PC-9 (cell line): ENCODE data around the gene IRX5. TPM values are rescaled to one million over a fixed set of nuclear protein-coding genes. Genes with fewer than 3 reads are reported as not detected.

ENCODE experiments used
- BruUV-seq: library from RNA; stranded (reverse); fragments of 400-500 nt; replicated peaks from 2 replicates; lab custom pipeline; 2021; lab: Mats Ljungman, UMichigan
- CTCF ChIA-PET: fragments of 300-600 bp; sonication (Branson Sonifier 250); formaldehyde crosslinking; loops from one replicate; lab custom pipeline; 2022; ENCODE audit warnings: antibody characterized with exemption; lab: Charles Lee
- POLR2A ChIA-PET: fragments of 300-600 bp; sonication (Branson Sonifier 250); formaldehyde crosslinking; loops from one replicate; lab custom pipeline; 2022; ENCODE audit warnings: antibody characterized with exemption; ENCODE audit not compliant: unreplicated experiment; lab: Charles Lee
- DNase-seq, 2 experiments: peaks; one replicate each; pipeline versions ENCODE4 v3.0.0 to v3.0.0-alpha.2; 2015 to 2022; ENCODE audit warnings: mixed read lengths in 1 of 2
- H2AFZ ChIP-seq: fragments of 200-600 bp; sonication (generic); 2 replicates; pipeline ENCODE4 v1.8.1; 2017; ENCODE audit warnings: antibody characterized with exemption
- H3F3A ChIP-seq: fragments of 200-600 bp; sonication (generic); 2 replicates; pipeline ENCODE4 v1.8.1; 2017; ENCODE audit warnings: antibody characterized with exemption, mild to moderate bottlenecking, low read depth; ENCODE audit not compliant: insufficient read depth
- H3K27ac ChIP-seq: fragments of 200-600 bp; sonication (generic); 2 replicates; pipeline ENCODE4 v1.6.1; 2016; ENCODE audit warnings: mixed run types
- H3K27me3 ChIP-seq: fragments of 200-600 bp; sonication (generic); 2 replicates; pipeline ENCODE4 v1.6.1; 2016; ENCODE audit warnings: low read depth, mixed run types; ENCODE audit not compliant: insufficient read depth
- H3K36me3 ChIP-seq: fragments of 200-600 bp; sonication (generic); 2 replicates; pipeline ENCODE4 v1.6.1; 2016; ENCODE audit warnings: low read depth, mixed run types
- H3K4me1 ChIP-seq: fragments of 200-600 bp; sonication (generic); replicated peaks from 2 replicates; pipeline ENCODE4 v1.6.1; 2016; ENCODE audit warnings: mixed run types; ENCODE audit not compliant: insufficient read depth
- H3K4me2 ChIP-seq: fragments of 200-600 bp; sonication (generic); 2 replicates; pipeline ENCODE4 v1.6.1; 2017; ENCODE audit warnings: mixed run types
- H3K4me3 ChIP-seq: fragments of 200-600 bp; sonication (generic); 2 replicates; pipeline ENCODE4 v1.6.1; 2016; ENCODE audit warnings: mixed run types
- H3K79me2 ChIP-seq: fragments of 200-600 bp; sonication (generic); 2 replicates; pipeline ENCODE4 v1.6.1; 2017; ENCODE audit warnings: low read depth, mixed run types
- H3K9me2 ChIP-seq: fragments of 200-600 bp; sonication (generic); 2 replicates; pipeline ENCODE4 v1.8.1; 2017; ENCODE audit warnings: mild to moderate bottlenecking; ENCODE audit not compliant: insufficient read depth
- H3K9me3 ChIP-seq: fragments of 200-600 bp; sonication (generic); 2 replicates; pipeline ENCODE4 v1.8.1; 2016; ENCODE audit warnings: low read depth; ENCODE audit not compliant: insufficient read depth
- H4K20me1 ChIP-seq: fragments of 200-600 bp; sonication (generic); 2 replicates; pipeline ENCODE4 v1.8.1; 2017; ENCODE audit not compliant: insufficient read depth
- EZH2 ChIP-seq: fragments of 200-600 bp; sonication (generic); IDR thresholded peaks from 2 replicates; pipeline ENCODE4 v1.8.0; 2017; ENCODE audit warnings: antibody characterized with exemption, low read depth
- intact Hi-C: fragments of 100-400 bp; cut with micrococcal nuclease; formaldehyde crosslinking; loops from one replicate; pipeline ENCODE4 v1.10.0; 2022; ENCODE audit not compliant: unreplicated experiment
- total RNA-seq: library from RNA; stranded (reverse); gene quantifications from 2 replicates; pipeline ENCODE4 v1.2.3, GENCODE V29; 2021
- TF ChIP-seq, protein P1 (sequence below): fragments of 200-600 bp; sonication (generic); conservative IDR thresholded peaks from 2 replicates; pipeline ENCODE4 v1.6.1; 2017; ENCODE audit warnings: mixed run types, antibody characterized with exemption, mild to moderate bottlenecking, moderate library complexity

IRX5 gene
- total RNA-seq, 1 experiment from 2014 or later, result not detected

DNA sequence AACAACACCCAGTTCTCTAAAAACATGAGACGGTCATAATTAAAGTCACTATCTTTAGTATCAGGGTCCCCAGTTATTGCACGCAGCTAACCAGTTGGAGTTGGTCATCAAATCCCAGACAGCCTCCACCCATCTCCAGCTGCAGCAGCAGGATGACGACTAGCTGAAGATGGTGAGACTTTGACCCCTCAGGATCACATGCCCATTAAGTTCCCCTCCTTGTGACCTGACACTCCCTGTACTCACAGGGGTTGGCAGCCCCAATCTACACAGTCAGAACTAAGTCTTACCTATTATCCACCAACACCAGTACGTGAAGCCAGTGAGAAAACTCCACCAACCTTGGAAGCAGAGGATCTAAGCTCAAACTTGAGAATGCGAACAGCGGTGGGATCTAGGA, 37.7 kb upstream of the IRX5 start:
- H3K4me1 ChIP-seq, result no peaks in the 10 kb centered on the region
- TF ChIP-seq, protein P1, sequence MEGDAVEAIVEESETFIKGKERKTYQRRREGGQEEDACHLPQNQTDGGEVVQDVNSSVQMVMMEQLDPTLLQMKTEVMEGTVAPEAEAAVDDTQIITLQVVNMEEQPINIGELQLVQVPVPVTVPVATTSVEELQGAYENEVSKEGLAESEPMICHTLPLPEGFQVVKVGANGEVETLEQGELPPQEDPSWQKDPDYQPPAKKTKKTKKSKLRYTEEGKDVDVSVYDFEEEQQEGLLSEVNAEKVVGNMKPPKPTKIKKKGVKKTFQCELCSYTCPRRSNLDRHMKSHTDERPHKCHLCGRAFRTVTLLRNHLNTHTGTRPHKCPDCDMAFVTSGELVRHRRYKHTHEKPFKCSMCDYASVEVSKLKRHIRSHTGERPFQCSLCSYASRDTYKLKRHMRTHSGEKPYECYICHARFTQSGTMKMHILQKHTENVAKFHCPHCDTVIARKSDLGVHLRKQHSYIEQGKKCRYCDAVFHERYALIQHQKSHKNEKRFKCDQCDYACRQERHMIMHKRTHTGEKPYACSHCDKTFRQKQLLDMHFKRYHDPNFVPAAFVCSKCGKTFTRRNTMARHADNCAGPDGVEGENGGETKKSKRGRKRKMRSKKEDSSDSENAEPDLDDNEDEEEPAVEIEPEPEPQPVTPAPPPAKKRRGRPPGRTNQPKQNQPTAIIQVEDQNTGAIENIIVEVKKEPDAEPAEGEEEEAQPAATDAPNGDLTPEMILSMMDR, result no peak
- no peak for TF ChIP-seq EZH2
- H3K9me3 ChIP-seq, result no peaks in the 10 kb centered on the region
- no TSS peak for BruUV-seq
- no peaks in the 10 kb centered on the region for H3F3A ChIP-seq
- no peak overlapping the region for H3K27ac ChIP-seq
- H3K9me2 ChIP-seq, result no peaks in the 10 kb centered on the region
- no peak for DNase-seq
- no peaks in the 10 kb centered on the region for H4K20me1 ChIP-seq
- H3K4me3 ChIP-seq, result no peak overlapping the region
- POLR2A ChIA-PET, result no interaction called here
- no peaks in the 10 kb centered on the region for H3K36me3 ChIP-seq
- CTCF ChIA-PET, result interaction anchor here (0.6 kb wide), 1 partner anchor 1120 kb away, joined by 3 read pairs; no protein-coding TSS in a partner anchor
- H3K27me3 ChIP-seq, result no peaks in the 10 kb centered on the region
- intact Hi-C loops, result no loop called here
- no peaks in the 10 kb centered on the region for H3K79me2 ChIP-seq
- no peak overlapping the region for H3K4me2 ChIP-seq
- H2AFZ ChIP-seq, result no peak overlapping the region

DNA sequence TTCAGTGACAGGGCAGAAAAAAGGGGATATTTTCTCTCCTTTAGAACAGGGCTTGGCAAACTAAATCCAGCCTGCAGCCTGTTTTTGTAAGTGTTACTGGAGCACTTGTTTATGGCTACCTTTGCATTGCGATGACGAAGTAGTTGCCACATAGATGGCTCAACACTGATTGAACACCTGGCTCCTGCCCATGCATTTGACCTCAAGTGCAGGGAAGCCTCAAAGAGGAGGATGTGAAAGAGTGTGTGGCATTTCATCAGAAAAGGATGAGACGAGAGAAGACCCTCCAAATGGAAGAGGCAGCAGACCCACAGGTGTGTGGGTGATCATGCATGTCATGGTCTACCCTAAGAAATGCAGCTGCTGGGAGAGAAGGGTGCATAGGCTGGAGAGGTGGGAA, 32.7 kb upstream of the IRX5 start:
- H3F3A ChIP-seq, result no peaks in the 10 kb centered on the region
- POLR2A ChIA-PET, result no interaction called here
- CTCF ChIA-PET, result no interaction called here
- BruUV-seq, result no TSS peak
- H3K36me3 ChIP-seq, result no peaks in the 10 kb centered on the region
- H3K9me3 ChIP-seq, result no peaks in the 10 kb centered on the region
- no peaks in the 10 kb centered on the region for H4K20me1 ChIP-seq
- intact Hi-C loops, result no loop called here
- DNase-seq, result no peak
- H2AFZ ChIP-seq, result no peak overlapping the region
- H3K4me3 ChIP-seq, result no peak overlapping the region
- no peaks in the 10 kb centered on the region for H3K79me2 ChIP-seq
- no peaks in the 10 kb centered on the region for H3K27me3 ChIP-seq
- H3K4me1 ChIP-seq, result no peaks in the 10 kb centered on the region
- H3K27ac ChIP-seq, result no peak overlapping the region
- TF ChIP-seq EZH2, result no peak
- H3K4me2 ChIP-seq, result no peak overlapping the region
- no peaks in the 10 kb centered on the region for H3K9me2 ChIP-seq

DNA sequence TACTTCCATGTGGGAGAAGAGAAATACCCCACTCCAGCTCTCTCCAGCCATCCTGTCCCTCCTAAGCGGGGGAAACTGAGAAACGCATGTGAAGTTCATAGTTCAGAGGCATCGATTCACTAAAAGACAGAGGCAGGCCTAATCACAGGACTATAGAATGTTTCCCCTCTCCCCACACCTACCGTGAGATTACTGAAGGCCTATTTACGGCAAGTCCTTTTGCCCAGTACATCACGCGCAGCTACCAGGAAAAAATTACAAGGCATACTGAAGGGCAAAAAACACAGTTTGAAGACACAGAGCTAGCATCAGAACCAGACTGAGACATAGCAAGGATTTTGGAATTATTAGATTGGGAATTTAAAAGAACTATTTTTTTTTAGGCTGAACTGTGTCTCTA, 29.1 kb upstream of the IRX5 start:
- no peak for DNase-seq
- Histone ChIP-seq H3K4me2 (no peak overlapping the region), H4K20me1 (no peaks in the 10 kb centered on the region), H3K9me3 (0 out of 2 replicates have a peak, but pooled peaks cover 2% of the 10 kb centered on the region), H3K27me3 (no peaks in the 10 kb centered on the region), H3K27ac (no peak overlapping the region), H3F3A (no peaks in the 10 kb centered on the region), H3K79me2 (no peaks in the 10 kb centered on the region), H3K9me2 (no peaks in the 10 kb centered on the region), H3K36me3 (no peaks in the 10 kb centered on the region), H2AFZ (no peak overlapping the region), H3K4me3 (no peak overlapping the region), H3K4me1 (no peaks in the 10 kb centered on the region)
- CTCF ChIA-PET, result no interaction called here
- POLR2A ChIA-PET, result no interaction called here
- BruUV-seq, result no TSS peak
- intact Hi-C loops, result no loop called here
- TF ChIP-seq EZH2, result no peak

DNA sequence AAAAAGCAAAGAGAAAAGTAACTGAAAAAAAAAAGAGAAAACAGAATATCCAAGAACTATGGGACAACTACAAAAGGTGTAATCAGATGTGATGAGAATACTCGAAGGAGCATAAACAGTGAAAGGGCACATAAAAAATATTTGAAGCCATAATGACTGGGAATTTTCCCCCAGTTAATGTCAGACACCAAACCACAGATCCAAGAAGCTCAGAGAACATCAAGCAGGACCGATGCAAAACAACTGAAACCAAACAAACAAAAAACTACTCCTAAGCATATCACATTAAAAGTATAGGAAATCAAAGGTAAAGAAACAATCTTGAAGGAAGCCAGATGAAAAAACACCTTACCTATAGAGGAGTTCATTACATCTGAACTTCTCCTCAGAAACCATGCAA, 27.6 kb upstream of the IRX5 start:
- H3K9me3 ChIP-seq, result 0 out of 2 replicates have a peak, but pooled peaks cover 2% of the 10 kb centered on the region
- no peak overlapping the region for H2AFZ ChIP-seq
- H3K9me2 ChIP-seq, result no peaks in the 10 kb centered on the region
- H3K4me3 ChIP-seq, result no peak overlapping the region
- no peaks in the 10 kb centered on the region for H3F3A ChIP-seq
- no peak overlapping the region for H3K4me2 ChIP-seq
- H3K4me1 ChIP-seq, result no peaks in the 10 kb centered on the region
- no peak for DNase-seq
- H3K36me3 ChIP-seq, result no peaks in the 10 kb centered on the region
- no peaks in the 10 kb centered on the region for H4K20me1 ChIP-seq
- no peaks in the 10 kb centered on the region for H3K27me3 ChIP-seq
- intact Hi-C loops, result no loop called here
- no peaks in the 10 kb centered on the region for H3K79me2 ChIP-seq
- no peak overlapping the region for H3K27ac ChIP-seq
- POLR2A ChIA-PET, result no interaction called here
- TF ChIP-seq, protein P1, result no peak
- no peak for TF ChIP-seq EZH2
- CTCF ChIA-PET, result interaction anchor here (0.6 kb wide), 1 partner anchor 57 kb away, joined by 4 read pairs; no protein-coding TSS in a partner anchor
- BruUV-seq, result no TSS peak
